Measurements from ENCODE around the gene CMYA5. TPM values are rescaled to one million over a fixed set of nuclear protein-coding genes. Genes with fewer than 3 reads are reported as not detected.

The CMYA5 gene
- total and polyA plus RNA-seq, 9 of the 15 experiments (the other 6 are each of a cell fraction or from before 2014, with no cell fraction given): 0.18 to 1.1 (median 0.32) TPM

DNA sequence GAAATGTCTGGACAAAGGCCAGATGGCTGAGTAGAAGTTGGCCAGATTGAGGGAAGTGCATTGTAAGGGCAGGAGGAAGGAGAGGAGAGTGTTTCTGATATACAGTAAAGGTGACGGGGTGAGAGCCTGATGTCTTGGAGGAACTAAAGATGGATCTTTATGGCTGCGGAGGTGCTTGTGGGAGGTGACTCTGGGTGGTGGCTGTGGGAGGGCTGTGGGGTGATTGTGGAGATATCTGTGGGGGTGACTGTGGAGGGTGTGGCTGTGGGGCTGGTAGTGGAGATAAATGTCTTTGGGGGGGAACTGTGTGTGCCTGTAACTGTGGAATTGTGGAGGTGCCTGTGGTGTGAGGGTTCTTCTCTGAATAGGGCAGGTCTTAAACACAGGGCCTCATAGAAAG is 121.4 kb downstream of the CMYA5 start (continued):
- TF ChIP-seq, protein P1, sequence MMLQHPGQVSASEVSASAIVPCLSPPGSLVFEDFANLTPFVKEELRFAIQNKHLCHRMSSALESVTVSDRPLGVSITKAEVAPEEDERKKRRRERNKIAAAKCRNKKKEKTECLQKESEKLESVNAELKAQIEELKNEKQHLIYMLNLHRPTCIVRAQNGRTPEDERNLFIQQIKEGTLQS (IDR thresholded peaks at IDR 0.05): no peak
- TF ChIP-seq, protein P1 (CRISPR knock-in tag; conservative IDR thresholded peaks at IDR 0.05): no peak
- no peak for TF ChIP-seq HSF4 (CRISPR knock-in tag; IDR thresholded peaks at IDR 0.05; ENCODE audit: borderline replicate concordance)
- TF ChIP-seq, protein P2, sequence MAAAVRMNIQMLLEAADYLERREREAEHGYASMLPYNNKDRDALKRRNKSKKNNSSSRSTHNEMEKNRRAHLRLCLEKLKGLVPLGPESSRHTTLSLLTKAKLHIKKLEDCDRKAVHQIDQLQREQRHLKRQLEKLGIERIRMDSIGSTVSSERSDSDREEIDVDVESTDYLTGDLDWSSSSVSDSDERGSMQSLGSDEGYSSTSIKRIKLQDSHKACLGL (CRISPR knock-in tag; IDR thresholded peaks at IDR 0.05; ENCODE audit: borderline replicate concordance, poor library complexity, severe bottlenecking): no peak
- TF ChIP-seq, protein P3, sequence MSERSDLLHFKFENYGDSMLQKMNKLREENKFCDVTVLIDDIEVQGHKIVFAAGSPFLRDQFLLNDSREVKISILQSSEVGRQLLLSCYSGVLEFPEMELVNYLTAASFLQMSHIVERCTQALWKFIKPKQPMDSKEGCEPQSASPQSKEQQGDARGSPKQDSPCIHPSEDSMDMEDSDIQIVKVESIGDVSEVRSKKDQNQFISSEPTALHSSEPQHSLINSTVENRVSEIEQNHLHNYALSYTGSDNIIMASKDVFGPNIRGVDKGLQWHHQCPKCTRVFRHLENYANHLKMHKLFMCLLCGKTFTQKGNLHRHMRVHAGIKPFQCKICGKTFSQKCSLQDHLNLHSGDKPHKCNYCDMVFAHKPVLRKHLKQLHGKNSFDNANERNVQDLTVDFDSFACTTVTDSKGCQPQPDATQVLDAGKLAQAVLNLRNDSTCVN (CRISPR knock-in tag; IDR thresholded peaks at IDR 0.05): no peak
- TF ChIP-seq CCAR2 (IDR thresholded peaks at IDR 0.05; ENCODE audit: low read depth, low read length): no peak
- TF ChIP-seq, protein P4, sequence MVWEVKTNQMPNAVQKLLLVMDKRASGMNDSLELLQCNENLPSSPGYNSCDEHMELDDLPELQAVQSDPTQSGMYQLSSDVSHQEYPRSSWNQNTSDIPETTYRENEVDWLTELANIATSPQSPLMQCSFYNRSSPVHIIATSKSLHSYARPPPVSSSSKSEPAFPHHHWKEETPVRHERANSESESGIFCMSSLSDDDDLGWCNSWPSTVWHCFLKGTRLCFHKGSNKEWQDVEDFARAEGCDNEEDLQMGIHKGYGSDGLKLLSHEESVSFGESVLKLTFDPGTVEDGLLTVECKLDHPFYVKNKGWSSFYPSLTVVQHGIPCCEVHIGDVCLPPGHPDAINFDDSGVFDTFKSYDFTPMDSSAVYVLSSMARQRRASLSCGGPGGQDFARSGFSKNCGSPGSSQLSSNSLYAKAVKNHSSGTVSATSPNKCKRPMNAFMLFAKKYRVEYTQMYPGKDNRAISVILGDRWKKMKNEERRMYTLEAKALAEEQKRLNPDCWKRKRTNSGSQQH (CRISPR knock-in tag; IDR thresholded peaks at IDR 0.05): peak; percentile 76; the same call in 1 of the 2 replicates
- peak; percentile 84; the same call in 1 of the 2 replicates for TF ChIP-seq ZEB2 (IDR thresholded peaks at IDR 0.05)
- TF ChIP-seq, protein P5, sequence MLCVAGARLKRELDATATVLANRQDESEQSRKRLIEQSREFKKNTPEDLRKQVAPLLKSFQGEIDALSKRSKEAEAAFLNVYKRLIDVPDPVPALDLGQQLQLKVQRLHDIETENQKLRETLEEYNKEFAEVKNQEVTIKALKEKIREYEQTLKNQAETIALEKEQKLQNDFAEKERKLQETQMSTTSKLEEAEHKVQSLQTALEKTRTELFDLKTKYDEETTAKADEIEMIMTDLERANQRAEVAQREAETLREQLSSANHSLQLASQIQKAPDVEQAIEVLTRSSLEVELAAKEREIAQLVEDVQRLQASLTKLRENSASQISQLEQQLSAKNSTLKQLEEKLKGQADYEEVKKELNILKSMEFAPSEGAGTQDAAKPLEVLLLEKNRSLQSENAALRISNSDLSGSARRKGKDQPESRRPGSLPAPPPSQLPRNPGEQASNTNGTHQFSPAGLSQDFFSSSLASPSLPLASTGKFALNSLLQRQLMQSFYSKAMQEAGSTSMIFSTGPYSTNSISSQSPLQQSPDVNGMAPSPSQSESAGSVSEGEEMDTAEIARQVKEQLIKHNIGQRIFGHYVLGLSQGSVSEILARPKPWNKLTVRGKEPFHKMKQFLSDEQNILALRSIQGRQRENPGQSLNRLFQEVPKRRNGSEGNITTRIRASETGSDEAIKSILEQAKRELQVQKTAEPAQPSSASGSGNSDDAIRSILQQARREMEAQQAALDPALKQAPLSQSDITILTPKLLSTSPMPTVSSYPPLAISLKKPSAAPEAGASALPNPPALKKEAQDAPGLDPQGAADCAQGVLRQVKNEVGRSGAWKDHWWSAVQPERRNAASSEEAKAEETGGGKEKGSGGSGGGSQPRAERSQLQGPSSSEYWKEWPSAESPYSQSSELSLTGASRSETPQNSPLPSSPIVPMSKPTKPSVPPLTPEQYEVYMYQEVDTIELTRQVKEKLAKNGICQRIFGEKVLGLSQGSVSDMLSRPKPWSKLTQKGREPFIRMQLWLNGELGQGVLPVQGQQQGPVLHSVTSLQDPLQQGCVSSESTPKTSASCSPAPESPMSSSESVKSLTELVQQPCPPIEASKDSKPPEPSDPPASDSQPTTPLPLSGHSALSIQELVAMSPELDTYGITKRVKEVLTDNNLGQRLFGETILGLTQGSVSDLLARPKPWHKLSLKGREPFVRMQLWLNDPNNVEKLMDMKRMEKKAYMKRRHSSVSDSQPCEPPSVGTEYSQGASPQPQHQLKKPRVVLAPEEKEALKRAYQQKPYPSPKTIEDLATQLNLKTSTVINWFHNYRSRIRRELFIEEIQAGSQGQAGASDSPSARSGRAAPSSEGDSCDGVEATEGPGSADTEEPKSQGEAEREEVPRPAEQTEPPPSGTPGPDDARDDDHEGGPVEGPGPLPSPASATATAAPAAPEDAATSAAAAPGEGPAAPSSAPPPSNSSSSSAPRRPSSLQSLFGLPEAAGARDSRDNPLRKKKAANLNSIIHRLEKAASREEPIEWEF (CRISPR knock-in tag; IDR thresholded peaks at IDR 0.05): no peak
- TF ChIP-seq HDAC2 (IDR thresholded peaks at IDR 0.05): peak; percentile 83
- no peak for TF ChIP-seq IFI16 (CRISPR knock-in tag; IDR thresholded peaks at IDR 0.05)
- TF ChIP-seq ZNF197 (CRISPR knock-in tag; IDR thresholded peaks at IDR 0.05; ENCODE audit: low read depth): no peak
- TF ChIP-seq ZNF24 (IDR thresholded peaks at IDR 0.05): no peak
- TF ChIP-seq PHTF2 (CRISPR knock-in tag; IDR thresholded peaks at IDR 0.05): no peak
- no peak for TF ChIP-seq CREB1 (IDR thresholded peaks at IDR 0.05)
- no peak for TF ChIP-seq CREB1 (CRISPR knock-in tag; IDR thresholded peaks at IDR 0.05)
- TF ChIP-seq ZNF778 (CRISPR knock-in tag; IDR thresholded peaks at IDR 0.05): no peak
- no peak for TF ChIP-seq PHF8 (IDR thresholded peaks at IDR 0.05; ENCODE audit: borderline replicate concordance, low read length)

Data from K562 (cell line).